NCI-H460 (cell line): ENCODE measurements around the gene KTI12. TPM values are rescaled to one million over a fixed set of nuclear protein-coding genes. Genes with fewer than 3 reads are reported as not detected.

ENCODE experiments used
- DNase-seq: peaks from one replicate; pipeline ENCODE4 v3.0.0-alpha.2; 2016; ENCODE audit warnings: low read depth; ENCODE audit errors: extremely low read depth
- small RNA-seq, 2 experiments: library from RNA; depleted of rRNA; stranded (forward); fragments of <200 nt; gene quantifications; one replicate each; pipeline ENCODE3, GENCODE V24; 2014
- total RNA-seq: library from RNA; depleted of rRNA; stranded (reverse); fragments of >200 nt; shearing (Covaris generic); gene quantifications from 2 replicates; pipeline ENCODE4 v1.2.3, GENCODE V29; 2014; rRNA removed

The KTI12 gene
- total RNA-seq, 1 experiment from 2014 or later = 8.4 TPM

DNA sequence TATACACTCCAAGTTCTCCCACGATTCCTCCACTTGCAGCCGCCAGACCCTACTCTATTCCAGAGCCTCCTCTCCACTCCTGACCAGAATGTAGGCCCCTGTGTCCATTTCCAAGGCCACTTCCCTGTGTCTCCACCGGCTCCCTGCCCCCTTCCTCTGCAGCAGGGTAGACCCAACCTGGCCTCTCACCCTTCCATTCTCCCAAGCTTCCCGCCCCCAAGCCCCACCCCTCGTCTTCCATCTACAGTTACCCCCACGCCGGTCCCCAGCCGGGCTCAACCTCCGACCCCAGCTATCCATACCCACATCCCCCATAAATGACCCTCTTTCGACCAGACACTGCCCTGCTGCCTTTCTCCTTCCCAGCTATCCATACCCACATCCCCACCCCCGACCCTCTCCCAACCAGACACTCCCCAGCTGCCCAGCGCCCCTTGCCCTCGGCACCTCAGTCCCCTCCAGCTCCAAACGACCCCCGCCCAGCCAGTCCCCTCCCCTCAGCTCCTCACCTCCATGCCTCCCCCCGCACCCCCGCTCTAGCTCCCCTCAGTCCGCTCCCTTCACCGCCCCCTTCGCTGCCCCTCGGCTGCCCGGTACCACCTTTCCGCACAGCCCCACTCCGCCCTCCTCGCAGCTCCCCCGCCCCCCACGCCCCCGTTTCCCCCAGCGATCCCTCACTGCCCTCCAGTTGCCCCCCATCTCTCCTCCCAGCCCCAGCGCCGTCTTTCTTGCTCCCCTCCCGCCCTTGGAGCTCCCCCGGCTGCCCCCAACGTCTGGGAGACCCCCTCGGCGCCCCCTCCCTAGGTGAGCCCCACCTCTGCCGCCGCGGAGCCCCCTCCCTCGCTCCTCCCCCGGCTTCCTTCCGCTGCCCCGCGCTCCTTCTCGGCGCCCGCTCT is 43.8 kb downstream of the KTI12 start:
- no peak for DNase-seq

GRCh38 chr1:51988254-51988653 is 45.4 kb downstream of the KTI12 start:
- DNase-seq = no peak

DNA sequence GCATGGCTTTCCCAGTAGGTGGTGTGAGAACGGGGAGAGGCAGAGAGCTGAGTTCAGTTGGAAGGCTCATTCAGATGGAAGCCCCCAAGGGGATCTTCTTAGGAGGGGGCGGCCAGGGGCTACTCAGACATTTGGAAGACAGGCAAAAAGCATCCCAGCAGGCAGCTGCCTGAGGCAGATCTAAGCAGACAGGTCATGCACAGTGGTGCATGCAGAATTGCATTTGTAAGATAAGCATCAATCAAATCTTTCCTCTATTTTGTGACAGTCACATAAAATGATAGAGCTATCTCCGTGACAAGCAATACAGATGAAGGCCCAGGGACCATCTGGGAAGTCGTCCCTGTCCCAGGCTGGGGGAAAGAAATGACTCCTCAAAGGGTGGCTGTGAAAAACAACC is 46.9 kb downstream of the KTI12 start:
- DNase-seq = no peak

DNA sequence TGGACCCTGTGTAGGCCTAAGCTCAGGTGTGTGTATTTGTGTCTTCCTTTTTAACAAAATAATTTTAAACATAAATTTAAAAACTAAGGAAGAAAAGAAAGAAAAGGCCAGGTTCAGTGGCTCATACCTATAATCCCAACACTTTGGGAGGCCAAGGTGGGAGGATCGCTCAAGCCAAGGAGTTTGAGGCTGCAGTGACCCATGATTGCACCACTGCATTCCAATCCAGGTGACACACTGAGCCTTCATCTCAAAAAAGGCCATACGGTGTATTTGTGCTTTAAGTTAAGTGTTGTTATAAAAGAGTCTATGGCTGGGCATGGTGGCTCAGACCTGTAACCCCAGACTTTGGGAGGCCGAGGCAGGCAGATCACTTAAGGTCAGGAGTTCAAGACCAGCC is 51.4 kb downstream of the KTI12 start:
- DNase-seq = no peak

Small RNAs within 50 kb of the gene (small RNA-seq; reads per million reads assigned to genes)
- gene RN7SL290P = 0 reads per million in 2 experiments

Other genes with a start within 250 kb of the KTI12 start
- 118 and 130 TPM in 2 replicates for gene NRDC, start 155.1 kb downstream of the KTI12 start, total RNA-seq
- 88.3 and 96.5 TPM in 2 replicates for gene RAB3B, start 43.1 kb downstream of the KTI12 start, total RNA-seq
- 89.1 and 101 TPM in 2 replicates for gene TXNDC12, start 21.4 kb upstream of the KTI12 start, total RNA-seq
- gene BTF3L4, start 22.5 kb upstream of the KTI12 start, total RNA-seq = 75.5 and 79.1 TPM in 2 replicates
- 9.5 and 11.4 TPM in 2 replicates for gene ZFYVE9, start 108.3 kb upstream of the KTI12 start, total RNA-seq